Esophagus muscularis mucosa (tissue), 4 donors: Measurements from ENCODE around the gene CALCOCO1.

Experiments
- EP300 ChIP-seq: sonication (generic); formaldehyde crosslinking; IDR thresholded peaks from one replicate; pipeline ENCODE4 v1.6.1; 2017; ENCODE audit warnings: antibody characterized with exemption
- POLR2A ChIP-seq: fragments of 450-650 bp; IDR thresholded peaks from one replicate; pipeline ENCODE4 v1.6.1; 2017; ENCODE audit warnings: antibody characterized with exemption, moderate library complexity, mild to moderate bottlenecking, low read depth
- POLR2AphosphoS5 ChIP-seq, 2 donors: sonication (generic); formaldehyde crosslinking; IDR thresholded peaks; one replicate each; pipeline ENCODE4 v1.6.1; 2017; ENCODE audit warnings: antibody characterized with exemption in 2 of 2
- TF ChIP-seq, protein P1 (sequence below), 3 experiments: fragments of 200-600 bp in 2 of 3; fragments of 450-650 bp in 1 of 3; sonication (generic) in 2 of 3; IDR thresholded peaks; one replicate each; pipeline ENCODE4 v1.5.1; 2017 to 2019; ENCODE audit warnings: antibody characterized with exemption in 3 of 3, mild to moderate bottlenecking in 2 of 3, moderate library complexity in 1 of 3

DNA sequence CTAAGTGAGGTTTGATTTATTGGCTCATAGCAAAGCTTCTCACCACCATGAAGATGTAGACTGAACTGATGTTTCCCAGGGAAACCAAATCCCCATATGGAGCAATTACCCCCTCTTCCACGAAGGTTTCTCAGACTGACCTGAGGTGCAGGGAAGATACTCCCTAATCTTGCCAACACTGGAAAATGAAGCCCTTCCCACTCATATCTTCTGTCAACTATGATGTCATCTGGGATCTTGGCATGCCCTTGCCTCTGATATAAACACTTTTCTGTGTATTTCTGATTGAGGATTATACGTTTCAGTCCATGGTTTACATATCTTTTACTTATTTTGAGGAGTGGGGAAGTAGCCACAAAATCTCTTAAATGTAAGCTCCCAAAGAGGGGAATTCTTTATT, 38.6 kb upstream of the CALCOCO1 start:
- TF ChIP-seq POLR2A, result no peak
- TF ChIP-seq, protein P1, sequence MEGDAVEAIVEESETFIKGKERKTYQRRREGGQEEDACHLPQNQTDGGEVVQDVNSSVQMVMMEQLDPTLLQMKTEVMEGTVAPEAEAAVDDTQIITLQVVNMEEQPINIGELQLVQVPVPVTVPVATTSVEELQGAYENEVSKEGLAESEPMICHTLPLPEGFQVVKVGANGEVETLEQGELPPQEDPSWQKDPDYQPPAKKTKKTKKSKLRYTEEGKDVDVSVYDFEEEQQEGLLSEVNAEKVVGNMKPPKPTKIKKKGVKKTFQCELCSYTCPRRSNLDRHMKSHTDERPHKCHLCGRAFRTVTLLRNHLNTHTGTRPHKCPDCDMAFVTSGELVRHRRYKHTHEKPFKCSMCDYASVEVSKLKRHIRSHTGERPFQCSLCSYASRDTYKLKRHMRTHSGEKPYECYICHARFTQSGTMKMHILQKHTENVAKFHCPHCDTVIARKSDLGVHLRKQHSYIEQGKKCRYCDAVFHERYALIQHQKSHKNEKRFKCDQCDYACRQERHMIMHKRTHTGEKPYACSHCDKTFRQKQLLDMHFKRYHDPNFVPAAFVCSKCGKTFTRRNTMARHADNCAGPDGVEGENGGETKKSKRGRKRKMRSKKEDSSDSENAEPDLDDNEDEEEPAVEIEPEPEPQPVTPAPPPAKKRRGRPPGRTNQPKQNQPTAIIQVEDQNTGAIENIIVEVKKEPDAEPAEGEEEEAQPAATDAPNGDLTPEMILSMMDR (IDR thresholded peaks at IDR 0.05), result no peak
- no peak for TF ChIP-seq POLR2AphosphoS5 (IDR thresholded peaks at IDR 0.05)
- TF ChIP-seq EP300, result no peak
